Panc1 (cell line): ENCODE results near the gene AP3B1. TPM values are rescaled to one million over a fixed set of nuclear protein-coding genes. Genes with fewer than 3 reads are reported as not detected.

Source experiments
- ATAC-seq: fragments of 200-7000 bp; cut with Tn5 transposase; 2 replicates; pipeline ENCODE4 v1.9.1; 2020; ENCODE audit warnings: mild to moderate bottlenecking, moderate library complexity
- BruUV-seq: library from RNA; stranded (reverse); fragments of 400-500 nt; replicated peaks from 2 replicates; lab custom pipeline; 2021; lab: Mats Ljungman, UMichigan
- CTCF ChIA-PET: fragments of 300-600 bp; sonication (Branson Sonifier 250); formaldehyde crosslinking; loops from one replicate; lab custom pipeline; 2022; ENCODE audit warnings: antibody characterized with exemption; lab: Charles Lee
- POLR2A ChIA-PET: fragments of 300-600 bp; sonication (Branson Sonifier 250); formaldehyde crosslinking; loops from one replicate; lab custom pipeline; 2022; ENCODE audit warnings: antibody characterized with exemption; lab: Charles Lee
- DNase-seq: peaks from one replicate; pipeline ENCODE4 v3.0.0-alpha.2; 2010; ENCODE audit warnings: low read depth, low spot score
- H3K27ac ChIP-seq: 2 replicates; pipeline ENCODE4 v1.5.1; 2011; ENCODE audit warnings: mild to moderate bottlenecking, low read length, inconsistent platforms
- H3K27me3 ChIP-seq: fragments of 200-500 bp; sonication (Bioruptor generic); 2 replicates; pipeline ENCODE4 v1.6.0; 2014; ENCODE audit warnings: low read length, inconsistent platforms; ENCODE audit not compliant: control insufficient read depth, insufficient read depth
- H3K36me3 ChIP-seq: fragments of 200-500 bp; sonication (Bioruptor generic); 2 replicates; pipeline ENCODE4 v1.5.1; 2014; ENCODE audit warnings: inconsistent platforms, mild to moderate bottlenecking, low read length, moderate library complexity; ENCODE audit not compliant: control insufficient read depth, insufficient read depth
- H3K4me1 ChIP-seq: 2 replicates; pipeline ENCODE4 v1.5.1; 2011; ENCODE audit warnings: inconsistent platforms, mild to moderate bottlenecking, low read length, moderate library complexity; ENCODE audit not compliant: control insufficient read depth, insufficient read depth
- H3K4me3 ChIP-seq, 2 experiments: 2 replicates each; pipeline ENCODE4 v1.5.1; 2011 to 2012; ENCODE audit warnings: low read depth in 2 of 2, low read length in 2 of 2, mild to moderate bottlenecking in 2 of 2, inconsistent platforms in 1 of 2, moderate library complexity in 1 of 2
- H3K9me3 ChIP-seq: fragments of 200-500 bp; sonication (Bioruptor generic); 2 replicates; pipeline ENCODE4 v1.5.1; 2014; ENCODE audit warnings: low read depth, mild to moderate bottlenecking, inconsistent platforms, low read length, moderate library complexity; ENCODE audit not compliant: control insufficient read depth, insufficient read depth
- CTCF ChIP-seq: fragments of 450-650 bp; IDR thresholded peaks from 2 replicates; pipeline ENCODE4 v1.5.1; 2017; ENCODE audit warnings: mild to moderate bottlenecking
- POLR2AphosphoS5 ChIP-seq: IDR thresholded peaks from 2 replicates; pipeline ENCODE4 v1.6.1; 2012; ENCODE audit warnings: mild to moderate bottlenecking, low read depth, low read length, moderate library complexity
- REST ChIP-seq, 2 experiments: IDR thresholded peaks; 2 replicates each; pipeline ENCODE4 v1.6.1; 2011 to 2012; ENCODE audit warnings: low read depth in 2 of 2, control low read depth in 1 of 2, low read length in 1 of 2, mild to moderate bottlenecking in 1 of 2, moderate library complexity in 1 of 2; ENCODE audit not compliant: insufficient read depth in 1 of 2
- SIN3A ChIP-seq: IDR thresholded peaks from 2 replicates; pipeline ENCODE4 v1.6.1; 2012; ENCODE audit warnings: low read depth, mild to moderate bottlenecking, low read length, moderate library complexity, borderline replicate concordance; ENCODE audit not compliant: insufficient read depth
- TCF7L2 ChIP-seq: IDR thresholded peaks from 2 replicates; pipeline ENCODE4 v1.6.1; 2011; ENCODE audit warnings: mild to moderate bottlenecking, low read depth, low read length, inconsistent platforms
- in situ Hi-C: cut with HindIII; loops from 2 replicates; pipeline ENCODE4 v1.10.0; 2016; ENCODE audit warnings: low sequenced_read_pairs, low pct_unique_long_range_greater_than_20kb
- intact Hi-C: fragments of 100-400 bp; cut with micrococcal nuclease; formaldehyde crosslinking; loops from one replicate; pipeline ENCODE4 v1.10.0; 2022; ENCODE audit not compliant: unreplicated experiment
- total RNA-seq: library from RNA; stranded (reverse); gene quantifications from one replicate; pipeline ENCODE4 v1.2.1, GENCODE V29; 2021; ENCODE audit not compliant: unreplicated experiment

AP3B1 gene
- total RNA-seq, 1 experiment from 2014 or later: 55.4 TPM

GRCh38 chr5:77983482-77984199, 310.9 kb downstream of the AP3B1 start:
- no peak for DNase-seq
- in situ Hi-C loops (no loop called here), intact Hi-C loops (no loop called here)
- Histone ChIP-seq H3K9me3 (no peaks in the 10 kb centered on the region), H3K27me3 (no peaks in the 10 kb centered on the region; the same call in 1 of the 2 replicates), H3K36me3 (no peaks in the 10 kb centered on the region), H3K4me1 (no peaks in the 10 kb centered on the region), H3K27ac (no peak overlapping the region), H3K4me3 (no peak overlapping the region)
- no peak for TF ChIP-seq SIN3A
- TF ChIP-seq CTCF: no peak
- no peak for TF ChIP-seq TCF7L2
- TF ChIP-seq REST (IDR thresholded peaks at IDR 0.05; ENCODE audit: insufficient read depth in 1 of 2, low read depth in 2 of 2, low read length in 1 of 2): no peak
- TF ChIP-seq POLR2AphosphoS5: no peak
- ChIA-PET CTCF (no interaction called here), POLR2A (no interaction called here)
- no peak for ATAC-seq
- BruUV-seq: no TSS peak

GRCh38 chr5:77981820-77982219, 312.7 kb downstream of the AP3B1 start:
- CTCF ChIA-PET: no interaction called here
- ATAC-seq (peak; percentile 60; the same call in 1 of the 2 replicates), DNase-seq (no peak)
- no peak overlapping the region for H3K4me3 ChIP-seq
- intact Hi-C loops: no loop called here
- no peaks in the 10 kb centered on the region for H3K9me3 ChIP-seq
- H3K36me3 ChIP-seq: no peaks in the 10 kb centered on the region
- no TSS peak for BruUV-seq
- no peaks in the 10 kb centered on the region; the same call in 1 of the 2 replicates for H3K27me3 ChIP-seq
- in situ Hi-C loops: no loop called here
- no peak overlapping the region for H3K27ac ChIP-seq
- TF ChIP-seq TCF7L2 (no peak), CTCF (peak; percentile 37)
- no peaks in the 10 kb centered on the region for H3K4me1 ChIP-seq
- POLR2A ChIA-PET: no interaction called here
